CD14-positive monocyte (primary cell): Measurements from ENCODE around the gene EPM2A. TPM values are rescaled to one million over a fixed set of nuclear protein-coding genes. Genes with fewer than 3 reads are reported as not detected.

Experiments used
- DNase-seq, 3 donors: peaks; one replicate each; pipeline ENCODE4 v3.0.0-alpha.2; 2011 to 2022
- H2AFZ ChIP-seq: 2 replicates; pipeline ENCODE4 v1.6.0; 2012; ENCODE audit warnings: mild to moderate bottlenecking, low read depth, low read length, inconsistent platforms; ENCODE audit not compliant: insufficient read depth, poor library complexity, severe bottlenecking
- H3K27ac ChIP-seq, 2 donors: 1 replicate in 1 of 2; 2 replicates in 1 of 2; pipeline ENCODE4 v1.5.1; 2012 to 2013; ENCODE audit warnings: low read length in 2 of 2, control low read depth in 1 of 2, inconsistent platforms in 1 of 2, low read depth in 1 of 2, mild to moderate bottlenecking in 1 of 2
- H3K27me3 ChIP-seq, 2 donors: one replicate each; pipeline versions ENCODE4 v1.6.0 to v1.6.1; 2011 to 2013; ENCODE audit warnings: low read length in 2 of 2; ENCODE audit not compliant: control insufficient read depth in 2 of 2, insufficient read depth in 2 of 2
- H3K36me3 ChIP-seq, 2 donors: replicated peaks in 1 of 2; 1 replicate in 1 of 2; 2 replicates in 1 of 2; pipeline versions ENCODE4 v1.5.1 to v1.6.1; 2012 to 2013; ENCODE audit warnings: low read length in 2 of 2, control low read depth in 1 of 2, inconsistent platforms in 1 of 2, mild to moderate bottlenecking in 1 of 2; ENCODE audit not compliant: insufficient read depth in 2 of 2, control insufficient read depth in 1 of 2
- H3K4me1 ChIP-seq, 2 donors: 1 replicate in 1 of 2; 2 replicates in 1 of 2; pipeline versions ENCODE4 v1.5.1 to v1.6.1; 2012 to 2013; ENCODE audit warnings: low read length in 2 of 2, control low read depth in 1 of 2, inconsistent platforms in 1 of 2, mild to moderate bottlenecking in 1 of 2, moderate library complexity in 1 of 2; ENCODE audit not compliant: insufficient read depth in 2 of 2, control insufficient read depth in 1 of 2
- H3K4me2 ChIP-seq: replicated peaks from 2 replicates; pipeline ENCODE3; 2012; ENCODE audit warnings: low read length, moderate library complexity, mild to moderate bottlenecking; ENCODE audit not compliant: poor library complexity, severe bottlenecking; ENCODE audit errors: extremely low read depth
- H3K4me3 ChIP-seq, 3 experiments: fragments of 200-600 bp in 1 of 3; sonication (generic) in 1 of 3; replicated peaks in 1 of 3; 1 replicate in 2 of 3; 2 replicates in 1 of 3; pipeline ENCODE4 v1.5.1; 2011 to 2013; ENCODE audit warnings: low read length in 3 of 3, mild to moderate bottlenecking in 3 of 3, control low read depth in 2 of 3, low read depth in 2 of 3, inconsistent platforms in 1 of 3, moderate library complexity in 1 of 3
- H3K79me2 ChIP-seq: 2 replicates; pipeline ENCODE4 v1.6.0; 2012; ENCODE audit warnings: mild to moderate bottlenecking, control low read depth, inconsistent platforms, low read length, moderate library complexity; ENCODE audit not compliant: insufficient read depth
- H3K9ac ChIP-seq: 2 replicates; pipeline ENCODE4 v1.6.0; 2017; ENCODE audit warnings: low read length, mild to moderate bottlenecking; ENCODE audit not compliant: insufficient read depth, poor library complexity, severe bottlenecking
- H3K9me3 ChIP-seq, 2 donors: replicated peaks in 1 of 2; 1 replicate in 1 of 2; 2 replicates in 1 of 2; pipeline versions ENCODE4 v1.5.1 to v1.6.1; 2012 to 2013; ENCODE audit warnings: low read length in 2 of 2, control low read depth in 1 of 2; ENCODE audit not compliant: control insufficient read depth in 1 of 2, insufficient read depth in 1 of 2
- H4K20me1 ChIP-seq: 2 replicates; pipeline ENCODE4 v1.6.0; 2012; ENCODE audit warnings: mild to moderate bottlenecking, low read length, control low read depth, moderate library complexity; ENCODE audit not compliant: insufficient read depth
- H3K27ac Mint-ChIP-seq, 7 donors: one replicate each; pipeline ENCODE4 v1.8.0; 2020; ENCODE audit warnings: mild to moderate bottlenecking in 7 of 7, mixed read lengths in 7 of 7, moderate library complexity in 6 of 7, inconsistent platforms in 2 of 7
- H3K27me3 Mint-ChIP-seq, 3 donors: one replicate each; pipeline ENCODE4 v1.8.0; 2021 to 2022; ENCODE audit warnings: low read depth in 3 of 3, mild to moderate bottlenecking in 3 of 3, mixed read lengths in 3 of 3, moderate library complexity in 3 of 3, inconsistent platforms in 1 of 3
- H3K36me3 Mint-ChIP-seq, 2 donors: one replicate each; pipeline ENCODE4 v1.8.0; 2020; ENCODE audit warnings: mixed read lengths in 2 of 2, inconsistent platforms in 1 of 2, mild to moderate bottlenecking in 1 of 2
- H3K4me1 Mint-ChIP-seq: one replicate; pipeline ENCODE4 v1.8.0; 2020; ENCODE audit warnings: mild to moderate bottlenecking, mixed read lengths
- H3K4me3 Mint-ChIP-seq, 2 donors: one replicate each; pipeline ENCODE4 v1.8.0; 2020; ENCODE audit warnings: mild to moderate bottlenecking in 2 of 2, mixed read lengths in 2 of 2, moderate library complexity in 1 of 2
- H3K9me3 Mint-ChIP-seq, 7 donors: one replicate each; pipeline ENCODE4 v1.8.0; 2020 to 2022; ENCODE audit warnings: mixed read lengths in 7 of 7, mild to moderate bottlenecking in 6 of 7, moderate library complexity in 6 of 7, inconsistent platforms in 2 of 7
- WGBS: methylation state at CpG from one replicate; pipeline ENCODE4 v1.1.5; 2013; ENCODE audit warnings: missing lambda C conversion rate; ENCODE audit not compliant: insufficient coverage; 5-methylcytosine and 5-hydroxymethylcytosine counted together
- intact Hi-C, 2 donors: fragments of 100-400 bp; cut with micrococcal nuclease; formaldehyde crosslinking; loops; one replicate each; pipeline versions ENCODE4 v1.15.0 to v1.15.1; 2023
- polyA plus RNA-seq, 3 donors: library from polyadenylated mRNA; depleted of rRNA in 1 of 3; unstranded in 2 of 3; stranded (reverse) in 1 of 3; fragments of 300-500 nt in 2 of 3; fragments of >200 nt in 1 of 3; fragmentation: Illumina TruSeq in 2 of 3; gene quantifications; 1 replicate in 2 of 3; 2 replicates in 1 of 3; pipeline ENCODE4 v1.2.3, GENCODE V29; 2012 to 2021
- TF ChIP-seq, protein P1 (sequence below): fragments of 200-600 bp; IDR thresholded peaks from one replicate; pipeline ENCODE4 v1.8.0; 2022; ENCODE audit warnings: antibody characterized with exemption, mild to moderate bottlenecking

EPM2A gene
- polyA plus RNA-seq, 3 donors = 2.5 to 4.1 (median 3.2) TPM

GRCh38 chr6:145727817-145728388 is 7.4 kb downstream of the EPM2A start:
- Histone ChIP-seq H2AFZ (no peak overlapping the region), H3K9me3 (peaks cover 25 to 37% of the 10 kb centered on the region in 2 donors), H3K4me1 (peaks cover 3 to 6% of the 10 kb centered on the region in 2 donors), H3K4me2 (no peak overlapping the region), H3K27me3 (no peaks in the 10 kb centered on the region), H4K20me1 (no peaks in the 10 kb centered on the region), H3K9ac (no peak overlapping the region), H3K36me3 (peaks cover 0 to 16% of the 10 kb centered on the region in 2 donors), H3K79me2 (peaks cover 8% of the 10 kb centered on the region), H3K4me3 (no peak overlapping the region), H3K27ac (no peak overlapping the region)
- peaks cover 21% of the 10 kb centered on the region for H3K4me1 Mint-ChIP-seq
- no peak for DNase-seq
- H3K9me3 Mint-ChIP-seq = peaks cover 22 to 51% (median 37%) of the 10 kb centered on the region in 7 donors
- TF ChIP-seq, protein P1, sequence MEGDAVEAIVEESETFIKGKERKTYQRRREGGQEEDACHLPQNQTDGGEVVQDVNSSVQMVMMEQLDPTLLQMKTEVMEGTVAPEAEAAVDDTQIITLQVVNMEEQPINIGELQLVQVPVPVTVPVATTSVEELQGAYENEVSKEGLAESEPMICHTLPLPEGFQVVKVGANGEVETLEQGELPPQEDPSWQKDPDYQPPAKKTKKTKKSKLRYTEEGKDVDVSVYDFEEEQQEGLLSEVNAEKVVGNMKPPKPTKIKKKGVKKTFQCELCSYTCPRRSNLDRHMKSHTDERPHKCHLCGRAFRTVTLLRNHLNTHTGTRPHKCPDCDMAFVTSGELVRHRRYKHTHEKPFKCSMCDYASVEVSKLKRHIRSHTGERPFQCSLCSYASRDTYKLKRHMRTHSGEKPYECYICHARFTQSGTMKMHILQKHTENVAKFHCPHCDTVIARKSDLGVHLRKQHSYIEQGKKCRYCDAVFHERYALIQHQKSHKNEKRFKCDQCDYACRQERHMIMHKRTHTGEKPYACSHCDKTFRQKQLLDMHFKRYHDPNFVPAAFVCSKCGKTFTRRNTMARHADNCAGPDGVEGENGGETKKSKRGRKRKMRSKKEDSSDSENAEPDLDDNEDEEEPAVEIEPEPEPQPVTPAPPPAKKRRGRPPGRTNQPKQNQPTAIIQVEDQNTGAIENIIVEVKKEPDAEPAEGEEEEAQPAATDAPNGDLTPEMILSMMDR = no peak
- 71% methylated on average over 1 of the region's 5 CpGs for WGBS
- H3K27me3 Mint-ChIP-seq = no peaks in the 10 kb centered on the region
- H3K27ac Mint-ChIP-seq = peak overlapping the region in 1 of 7 donors; percentile 65
- H3K36me3 Mint-ChIP-seq = peaks cover 12 to 21% of the 10 kb centered on the region in 2 donors
- intact Hi-C loops = no loop called here
- no peak overlapping the region for H3K4me3 Mint-ChIP-seq

GRCh38 chr6:145725570-145725969 is 9.8 kb downstream of the EPM2A start:
- peaks cover 15 to 21% of the 10 kb centered on the region in 2 donors for H3K36me3 Mint-ChIP-seq
- H3K27ac ChIP-seq = no peak overlapping the region
- no peaks in the 10 kb centered on the region for H3K79me2 ChIP-seq
- peaks cover 25 to 37% of the 10 kb centered on the region in 2 donors for H3K9me3 ChIP-seq
- H2AFZ ChIP-seq = no peak overlapping the region
- H3K27me3 ChIP-seq = no peaks in the 10 kb centered on the region
- intact Hi-C loops = no loop called here
- no peaks in the 10 kb centered on the region for H3K27me3 Mint-ChIP-seq
- 100% methylated on average over 1 of the region's 2 CpGs for WGBS
- peaks cover 20 to 55% (median 38%) of the 10 kb centered on the region in 7 donors for H3K9me3 Mint-ChIP-seq
- no peak overlapping the region for H3K4me3 Mint-ChIP-seq
- no peak overlapping the region for H3K27ac Mint-ChIP-seq
- H3K9ac ChIP-seq = no peak overlapping the region
- H3K36me3 ChIP-seq = peaks cover 0 to 16% of the 10 kb centered on the region in 2 donors
- no peak overlapping the region for H3K4me3 ChIP-seq
- TF ChIP-seq, protein P1 = no peak
- peaks cover 6% of the 10 kb centered on the region for H3K4me1 Mint-ChIP-seq
- DNase-seq = no peak
- H3K4me2 ChIP-seq = no peak overlapping the region
- no peaks in the 10 kb centered on the region for H3K4me1 ChIP-seq
- no peaks in the 10 kb centered on the region for H4K20me1 ChIP-seq
